ENCODE measurements around the gene MLIP. TPM values are rescaled to one million over a fixed set of nuclear protein-coding genes. Genes with fewer than 3 reads are reported as not detected.

MLIP gene
- total and polyA plus RNA-seq, 3 donors from 2014 or later, result 0.43 to 1.6 (median 0.63) TPM

GRCh38 chr6:54216336-54216735 is 105.1 kb downstream of the MLIP start:
- Histone ChIP-seq H3K36me3 (ENCODE audit: low read depth, missing control alignments) (no peaks in the 10 kb centered on the region), H3K4me1 (no peaks in the 10 kb centered on the region)
- DNase-seq, result no peak

GRCh38 chr6:54217018-54217417 is 105.8 kb downstream of the MLIP start:
- H3K9me3 ChIP-seq, result no peaks in the 10 kb centered on the region
- DNase-seq, result no peak
- no peaks in the 10 kb centered on the region for H3K27me3 ChIP-seq
- H3K4me3 ChIP-seq, result no peak overlapping the region
- no peak overlapping the region for H3K27ac ChIP-seq
- TF ChIP-seq POLR2A (IDR thresholded peaks at IDR 0.05), result no peak
- H3K4me1 ChIP-seq, result no peaks in the 10 kb centered on the region
- no peaks in the 10 kb centered on the region for H3K36me3 ChIP-seq (ENCODE audit: low read depth, missing control alignments)
- intact Hi-C loops (cut with DNase I; ENCODE audit: low total_unique reads), result no loop called here
- 48 to 49% methylated on average over 3 of the region's 3 CpGs for WGBS, 2 donors

More at GRCh38 chr6:54216336-54216735, 105.1 kb downstream of the MLIP start:
- TF ChIP-seq POLR2A (IDR thresholded peaks at IDR 0.05) (no peak), CTCF (IDR thresholded peaks at IDR 0.05) (no peak)
- Histone ChIP-seq H3K27ac (no peak overlapping the region), H3K4me3 (no peak overlapping the region), H3K9me3 (no peaks in the 10 kb centered on the region), H3K27me3 (no peaks in the 10 kb centered on the region)
- intact Hi-C loops (cut with DNase I; ENCODE audit: low total_unique reads), result no loop called here

- Histone ChIP-seq H3K36me3 (ENCODE audit: low read depth, missing control alignments) (no peaks in the 10 kb centered on the region), H3K4me1 (no peaks in the 10 kb centered on the region), H3K4me3 (no peak overlapping the region), H3K9me3 (no peaks in the 10 kb centered on the region), H3K27ac (no peak overlapping the region), H3K27me3 (no peaks in the 10 kb centered on the region)
- 100% methylated on average over 1 of the region's 1 CpG for WGBS, 2 donors
- no peak for TF ChIP-seq POLR2A (IDR thresholded peaks at IDR 0.05)
- no peak for TF ChIP-seq CTCF (IDR thresholded peaks at IDR 0.05)
- intact Hi-C loops (cut with DNase I; ENCODE audit: low total_unique reads), result no loop called here
- DNase-seq, result no peak
Observed at GRCh38 chr6:54222217-54222616, 111.0 kb downstream of the MLIP start.

- 88 to 90% methylated on average over 1 of the region's 1 CpG for WGBS, 2 donors
- TF ChIP-seq POLR2A (IDR thresholded peaks at IDR 0.05) (no peak), CTCF (IDR thresholded peaks at IDR 0.05) (no peak)
- H3K27ac ChIP-seq, result no peak overlapping the region
- H3K27me3 ChIP-seq, result no peaks in the 10 kb centered on the region
- no peak overlapping the region for H3K4me3 ChIP-seq
- H3K9me3 ChIP-seq, result no peaks in the 10 kb centered on the region
- H3K36me3 ChIP-seq (ENCODE audit: low read depth, missing control alignments), result no peaks in the 10 kb centered on the region
- intact Hi-C loops (cut with DNase I; ENCODE audit: low total_unique reads), result no loop called here
- DNase-seq, result no peak
- H3K4me1 ChIP-seq, result no peaks in the 10 kb centered on the region
Observed at GRCh38 chr6:54232703-54233102, 121.5 kb downstream of the MLIP start.

- intact Hi-C loops (cut with DNase I; ENCODE audit: low total_unique reads), result no loop called here
- Histone ChIP-seq H3K27me3 (no peaks in the 10 kb centered on the region), H3K27ac (no peak overlapping the region), H3K4me3 (no peak overlapping the region), H3K4me1 (no peaks in the 10 kb centered on the region), H3K9me3 (no peaks in the 10 kb centered on the region), H3K36me3 (ENCODE audit: low read depth, missing control alignments) (no peaks in the 10 kb centered on the region)
- no peak for DNase-seq
- WGBS, 2 donors, result 82 to 87% methylated on average over 2 of the region's 2 CpGs
- TF ChIP-seq CTCF (IDR thresholded peaks at IDR 0.05) (no peak), POLR2A (IDR thresholded peaks at IDR 0.05) (no peak)
Observed at GRCh38 chr6:54234539-54234938, 123.3 kb downstream of the MLIP start.
